Fibroblast of lung (primary cell): Measurements from ENCODE around the gene NUCB1. TPM values are rescaled to one million over a fixed set of nuclear protein-coding genes. Genes with fewer than 3 reads are reported as not detected.
"Not testable (repeated sequence)": the region's sequence is repeated elsewhere in the genome, so short reads cannot be mapped to it uniquely, and the experiment has no call there.

ENCODE experiments used
- DNase-seq, 2 donors: peaks; one replicate each; pipeline versions ENCODE4 v3.0.0 to v3.0.0-alpha.2; 2010; ENCODE audit warnings: low read depth in 2 of 2
- H2AFZ ChIP-seq: 2 replicates; pipeline ENCODE4 v1.5.1; 2012; ENCODE audit warnings: low read length, control low read depth, inconsistent platforms
- H3K27ac ChIP-seq: 2 replicates; pipeline ENCODE4 v1.5.1; 2011; ENCODE audit warnings: low read length, control low read depth; ENCODE audit not compliant: insufficient read depth
- H3K27me3 ChIP-seq: 2 replicates; pipeline ENCODE4 v1.5.1; 2011; ENCODE audit warnings: mild to moderate bottlenecking, low read length; ENCODE audit not compliant: control insufficient read depth, insufficient read depth
- H3K36me3 ChIP-seq: 2 replicates; pipeline ENCODE4 v1.5.1; 2011; ENCODE audit warnings: low read length; ENCODE audit not compliant: control insufficient read depth, insufficient read depth
- H3K4me1 ChIP-seq: 2 replicates; pipeline ENCODE4 v1.5.1; 2011; ENCODE audit warnings: low read length; ENCODE audit not compliant: control insufficient read depth, insufficient read depth; ENCODE audit errors: extremely low read depth
- H3K4me2 ChIP-seq: 2 replicates; pipeline ENCODE4 v1.5.1; 2011; ENCODE audit warnings: low read length, control low read depth; ENCODE audit not compliant: insufficient read depth; ENCODE audit errors: extremely low read depth
- H3K4me3 ChIP-seq, 4 experiments: fragments of 200-600 bp in 1 of 4; sonication (generic) in 1 of 4; replicated peaks in 1 of 4; 2 replicates each; pipeline ENCODE4 v1.5.1; 2011 to 2016; ENCODE audit warnings: low read length in 4 of 4, low read depth in 3 of 4, mild to moderate bottlenecking in 3 of 4, control low read depth in 2 of 4, inconsistent platforms in 1 of 4, mixed read lengths in 1 of 4; ENCODE audit not compliant: insufficient read depth in 1 of 4; ENCODE audit errors: control extremely low read depth in 1 of 4
- H3K79me2 ChIP-seq: 2 replicates; pipeline ENCODE4 v1.5.1; 2012; ENCODE audit warnings: mild to moderate bottlenecking, low read length, inconsistent platforms; ENCODE audit not compliant: control insufficient read depth, insufficient read depth
- H3K9ac ChIP-seq: 2 replicates; pipeline ENCODE4 v1.5.1; 2011; ENCODE audit warnings: mild to moderate bottlenecking, low read length, control low read depth; ENCODE audit not compliant: insufficient read depth
- H3K9me3 ChIP-seq: 2 replicates; pipeline ENCODE4 v1.5.1; 2012; ENCODE audit warnings: low read depth, low read length; ENCODE audit not compliant: control insufficient read depth, insufficient read depth
- H4K20me1 ChIP-seq: 2 replicates; pipeline ENCODE4 v1.5.1; 2011; ENCODE audit warnings: low read length; ENCODE audit not compliant: control insufficient read depth, insufficient read depth; ENCODE audit errors: extremely low read depth
- EZH2 ChIP-seq: IDR thresholded peaks from 2 replicates; pipeline ENCODE4 v1.5.1; 2012; ENCODE audit warnings: low read length, control low read depth, mild to moderate bottlenecking; ENCODE audit errors: missing control alignments
- polyA plus RNA-seq, 2 donors: library from polyadenylated mRNA; depleted of rRNA in 1 of 2; stranded (reverse) in 1 of 2; unstranded in 1 of 2; fragments of >200 nt; gene quantifications; 2 replicates each; pipeline ENCODE4 v1.2.1, GENCODE V29; 2011 to 2012; ENCODE audit warnings: missing spikeins in 1 of 2
- total RNA-seq: library from RNA; depleted of rRNA; stranded (reverse); fragments of >200 nt; gene quantifications from 2 replicates; pipeline ENCODE4 v1.2.1, GENCODE V29; 2014
- TF ChIP-seq, protein P1 (sequence below), 2 donors: IDR thresholded peaks in 1 of 2; conservative IDR thresholded peaks in 1 of 2; 1 replicate in 1 of 2; 2 replicates in 1 of 2; pipeline ENCODE4 v1.5.1; 2011 to 2012; ENCODE audit warnings: low read length in 2 of 2, control low read depth in 1 of 2, inconsistent platforms in 1 of 2, low read depth in 1 of 2, mild to moderate bottlenecking in 1 of 2

The NUCB1 gene
- total and polyA plus RNA-seq, 2 donors (not counting 1 experiment from before 2014, with no cell fraction given) = 129 to 130 TPM

DNA sequence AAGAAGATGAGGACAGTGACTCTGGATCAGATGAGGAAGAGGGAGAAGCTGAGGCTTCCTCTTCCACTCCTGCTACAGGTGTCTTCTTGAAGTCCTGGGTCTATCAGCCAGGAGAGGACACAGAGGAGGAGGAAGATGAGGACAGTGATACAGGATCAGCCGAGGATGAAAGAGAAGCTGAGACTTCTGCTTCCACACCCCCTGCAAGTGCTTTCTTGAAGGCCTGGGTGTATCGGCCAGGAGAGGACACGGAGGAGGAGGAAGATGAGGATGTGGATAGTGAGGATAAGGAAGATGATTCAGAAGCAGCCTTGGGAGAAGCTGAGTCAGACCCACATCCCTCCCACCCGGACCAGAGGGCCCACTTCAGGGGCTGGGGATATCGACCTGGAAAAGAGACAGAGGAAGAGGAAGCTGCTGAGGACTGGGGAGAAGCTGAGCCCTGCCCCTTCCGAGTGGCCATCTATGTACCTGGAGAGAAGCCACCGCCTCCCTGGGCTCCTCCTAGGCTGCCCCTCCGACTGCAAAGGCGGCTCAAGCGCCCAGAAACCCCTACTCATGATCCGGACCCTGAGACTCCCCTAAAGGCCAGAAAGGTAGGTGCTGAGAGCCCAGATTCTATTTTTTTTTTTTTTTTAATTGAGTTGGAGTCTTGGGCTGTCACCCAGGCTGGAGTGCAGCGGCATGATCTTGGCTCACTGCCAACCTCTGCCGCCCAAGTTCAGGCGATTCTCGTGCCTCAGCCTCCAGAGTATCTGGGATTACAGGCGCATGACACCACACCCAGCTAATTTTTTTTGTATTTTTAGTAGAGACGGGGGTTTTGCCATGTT, 25.6 kb upstream of the NUCB1 start:
- peak overlapping the region; percentile 78 to 99 (median 98) for H3K4me3 ChIP-seq
- peak in 1 of 2 donors; percentile 76 for DNase-seq
- TF ChIP-seq EZH2 = no peak
- TF ChIP-seq, protein P1, sequence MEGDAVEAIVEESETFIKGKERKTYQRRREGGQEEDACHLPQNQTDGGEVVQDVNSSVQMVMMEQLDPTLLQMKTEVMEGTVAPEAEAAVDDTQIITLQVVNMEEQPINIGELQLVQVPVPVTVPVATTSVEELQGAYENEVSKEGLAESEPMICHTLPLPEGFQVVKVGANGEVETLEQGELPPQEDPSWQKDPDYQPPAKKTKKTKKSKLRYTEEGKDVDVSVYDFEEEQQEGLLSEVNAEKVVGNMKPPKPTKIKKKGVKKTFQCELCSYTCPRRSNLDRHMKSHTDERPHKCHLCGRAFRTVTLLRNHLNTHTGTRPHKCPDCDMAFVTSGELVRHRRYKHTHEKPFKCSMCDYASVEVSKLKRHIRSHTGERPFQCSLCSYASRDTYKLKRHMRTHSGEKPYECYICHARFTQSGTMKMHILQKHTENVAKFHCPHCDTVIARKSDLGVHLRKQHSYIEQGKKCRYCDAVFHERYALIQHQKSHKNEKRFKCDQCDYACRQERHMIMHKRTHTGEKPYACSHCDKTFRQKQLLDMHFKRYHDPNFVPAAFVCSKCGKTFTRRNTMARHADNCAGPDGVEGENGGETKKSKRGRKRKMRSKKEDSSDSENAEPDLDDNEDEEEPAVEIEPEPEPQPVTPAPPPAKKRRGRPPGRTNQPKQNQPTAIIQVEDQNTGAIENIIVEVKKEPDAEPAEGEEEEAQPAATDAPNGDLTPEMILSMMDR (conservative IDR thresholded peaks at IDR 0.05 in 1 of 2, IDR thresholded peaks at IDR 0.05 in 1 of 2; ENCODE audit: low read depth in 1 of 2, low read length in 2 of 2) = no peak
- peaks cover 3% of the 10 kb centered on the region for H3K4me1 ChIP-seq
- peak overlapping the region; percentile 100 for H3K27ac ChIP-seq
- peak overlapping the region; percentile 94 for H3K4me2 ChIP-seq
- no peaks in the 10 kb centered on the region for H4K20me1 ChIP-seq
- H3K79me2 ChIP-seq = peaks cover 44% of the 10 kb centered on the region
- H3K27me3 ChIP-seq = no peaks in the 10 kb centered on the region
- H3K36me3 ChIP-seq = peaks cover 22% of the 10 kb centered on the region
- peak overlapping the region; percentile 100 for H3K9ac ChIP-seq
- H2AFZ ChIP-seq = no peak overlapping the region
- H3K9me3 ChIP-seq = no peaks in the 10 kb centered on the region

DNA sequence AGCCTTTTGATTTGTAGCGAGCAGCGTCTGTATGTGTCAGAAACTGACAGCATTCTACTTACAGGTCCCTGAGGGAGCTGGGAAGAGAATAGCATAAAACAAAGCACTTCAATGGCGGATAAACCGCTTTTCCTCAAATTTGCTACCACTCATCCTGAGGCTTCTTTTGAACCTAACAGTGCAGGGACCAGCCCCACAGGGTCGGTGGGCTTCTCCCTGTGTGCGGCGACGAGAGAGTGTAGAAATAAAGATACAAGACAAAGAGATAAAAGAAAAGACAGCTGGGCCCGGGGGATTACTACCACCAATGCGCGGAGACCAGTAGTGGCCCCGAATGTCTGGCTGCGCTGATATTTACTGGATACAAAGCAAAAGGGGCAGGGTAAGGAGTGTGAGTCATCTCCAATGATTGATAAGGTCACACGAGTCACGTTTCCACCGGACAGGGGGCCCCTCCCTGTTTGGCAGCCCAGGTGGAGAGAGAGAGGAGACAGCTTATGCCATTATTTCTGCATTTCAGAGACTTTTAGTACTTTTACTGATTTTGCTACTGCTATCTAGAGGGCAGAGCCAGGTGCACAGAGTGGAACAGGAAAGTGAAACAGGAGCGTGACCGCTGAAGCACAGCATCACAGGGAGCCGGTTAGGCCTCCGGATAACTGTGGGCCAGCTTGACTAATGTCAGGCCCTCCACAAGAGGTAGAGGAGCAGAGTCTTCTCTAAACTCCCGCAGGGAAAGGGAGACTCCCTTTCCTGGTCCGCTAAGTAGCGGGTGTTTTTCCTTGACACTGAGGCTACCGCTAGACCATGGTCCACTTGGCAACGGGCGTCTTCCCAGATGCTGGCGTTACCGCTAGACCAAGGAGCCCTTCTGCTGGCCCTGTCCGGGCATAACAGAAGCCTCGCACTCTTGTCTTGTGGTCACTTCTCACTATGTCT, 23.8 kb upstream of the NUCB1 start:
- H3K9ac ChIP-seq = peak overlapping the region; percentile 100
- not testable (repeated sequence) for H3K4me1 ChIP-seq, DNase-seq, H4K20me1 ChIP-seq, H3K9me3 ChIP-seq, H3K27me3 ChIP-seq, H2AFZ ChIP-seq
- H3K36me3 ChIP-seq = peaks cover 22% of the 10 kb centered on the region
- peak overlapping the region; percentile 99 for H3K4me2 ChIP-seq
- peaks cover 44% of the 10 kb centered on the region for H3K79me2 ChIP-seq
- peak overlapping the region; percentile 100 for H3K27ac ChIP-seq
- H3K4me3 ChIP-seq = peak overlapping the region; percentile 78 to 99 (median 98)

DNA sequence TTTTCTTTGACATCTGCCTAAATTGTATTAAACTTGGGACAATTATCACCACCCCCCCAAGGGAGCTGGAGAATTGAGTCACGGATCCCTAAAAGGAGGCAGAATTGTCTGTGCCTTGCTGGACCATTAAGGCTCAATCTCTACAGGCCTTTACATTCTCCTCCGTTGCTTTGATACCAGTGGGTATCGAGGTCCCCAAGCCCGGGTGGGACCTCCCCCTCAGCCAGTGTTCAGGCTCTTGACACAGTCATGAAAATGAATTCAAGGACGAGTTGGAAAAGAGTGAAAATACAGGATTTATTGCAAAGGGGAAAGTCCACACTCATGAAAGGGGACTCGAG, 22.3 kb upstream of the NUCB1 start:
- H3K9me3 ChIP-seq = no peaks in the 10 kb centered on the region
- H2AFZ ChIP-seq = no peak overlapping the region
- no peak for TF ChIP-seq EZH2
- TF ChIP-seq, protein P1 (conservative IDR thresholded peaks at IDR 0.05 in 1 of 2, IDR thresholded peaks at IDR 0.05 in 1 of 2; ENCODE audit: low read depth in 1 of 2, low read length in 2 of 2) = no peak
- no peak overlapping the region for H3K9ac ChIP-seq
- no peak overlapping the region for H3K4me3 ChIP-seq
- H3K4me2 ChIP-seq = no peak overlapping the region
- no peaks in the 10 kb centered on the region for H4K20me1 ChIP-seq
- no peak for DNase-seq
- H3K79me2 ChIP-seq = peaks cover 39% of the 10 kb centered on the region
- peak overlapping the region; percentile 1 for H3K27ac ChIP-seq
- H3K27me3 ChIP-seq = no peaks in the 10 kb centered on the region
- H3K4me1 ChIP-seq = peaks cover 3% of the 10 kb centered on the region
- H3K36me3 ChIP-seq = peaks cover 22% of the 10 kb centered on the region
